Fibroblast of mammary gland (primary cell): ENCODE data around the gene TGIF1.

Source experiments
- DNase-seq: peaks from one replicate; pipeline ENCODE4 v3.0.0-alpha.2; 2010; ENCODE audit warnings: low read depth
- H3K4me3 ChIP-seq: 2 replicates; pipeline ENCODE4 v1.5.1; 2011; ENCODE audit warnings: low read depth, mild to moderate bottlenecking, low read length, moderate library complexity; ENCODE audit not compliant: control insufficient read depth
- CTCF ChIP-seq: conservative IDR thresholded peaks from 2 replicates; pipeline ENCODE4 v1.5.1; 2011; ENCODE audit warnings: low read depth, low read length, inconsistent platforms; ENCODE audit not compliant: control insufficient read depth, insufficient read depth

The TGIF1 gene

GRCh38 chr18:3420919-3421279, 29.1 kb upstream of the TGIF1 start:
- DNase-seq = no peak
- no peak for TF ChIP-seq CTCF
- H3K4me3 ChIP-seq = no peak overlapping the region

- no peak for TF ChIP-seq CTCF
- no peak overlapping the region for H3K4me3 ChIP-seq
- no peak for DNase-seq
Observed at GRCh38 chr18:3422905-3423304, 27.1 kb upstream of the TGIF1 start.

DNA sequence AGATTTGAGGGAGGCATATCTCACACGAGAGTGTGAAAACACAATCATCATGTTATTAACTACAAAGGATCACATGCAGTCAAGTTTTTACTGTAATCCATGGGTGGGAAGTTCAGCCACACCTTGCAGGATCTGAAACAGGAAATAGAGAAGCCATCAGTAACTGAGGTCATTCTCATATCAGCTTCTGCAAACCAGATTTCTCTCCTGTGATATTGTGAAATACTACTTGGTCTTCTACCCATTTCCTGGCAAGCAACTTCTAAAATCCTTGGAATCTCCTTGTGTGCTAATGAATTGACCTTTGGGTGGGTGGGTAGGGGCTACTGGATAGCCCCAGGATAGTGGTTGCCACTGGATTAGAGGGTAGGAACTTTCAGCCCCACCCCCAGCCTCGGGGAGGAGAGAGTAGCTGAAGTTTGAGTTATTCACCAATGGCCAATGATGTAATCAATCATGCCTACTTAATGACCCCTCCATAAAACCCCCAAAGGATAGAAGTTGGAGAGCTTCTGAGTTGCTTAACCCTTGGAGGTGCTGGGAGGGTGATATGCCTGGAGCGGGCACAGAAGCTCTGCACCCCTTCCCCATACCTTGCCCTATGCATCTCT, 25.6 kb upstream of the TGIF1 start:
- no peak for TF ChIP-seq CTCF
- H3K4me3 ChIP-seq = no peak overlapping the region
- no peak for DNase-seq

DNA sequence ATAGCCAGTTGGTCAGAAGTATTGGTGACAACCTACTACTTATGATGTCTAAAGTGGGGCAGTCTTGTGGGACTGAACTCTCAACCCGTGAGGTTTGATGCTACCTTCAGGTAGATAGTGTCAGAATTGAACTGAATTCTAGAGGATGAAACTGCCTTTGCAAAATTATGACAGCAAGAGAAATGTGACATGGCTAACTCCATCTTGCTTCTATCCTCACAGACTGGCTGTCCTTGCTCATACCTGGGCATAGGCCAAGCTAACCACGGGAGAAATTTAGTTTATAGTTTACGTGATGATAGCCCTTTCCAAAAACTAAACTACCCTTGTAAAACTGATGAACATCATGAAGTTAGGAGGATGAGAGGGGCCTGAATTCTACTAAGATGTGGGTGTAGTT, 24.9 kb upstream of the TGIF1 start:
- DNase-seq = no peak
- no peak overlapping the region for H3K4me3 ChIP-seq
- no peak for TF ChIP-seq CTCF

DNA sequence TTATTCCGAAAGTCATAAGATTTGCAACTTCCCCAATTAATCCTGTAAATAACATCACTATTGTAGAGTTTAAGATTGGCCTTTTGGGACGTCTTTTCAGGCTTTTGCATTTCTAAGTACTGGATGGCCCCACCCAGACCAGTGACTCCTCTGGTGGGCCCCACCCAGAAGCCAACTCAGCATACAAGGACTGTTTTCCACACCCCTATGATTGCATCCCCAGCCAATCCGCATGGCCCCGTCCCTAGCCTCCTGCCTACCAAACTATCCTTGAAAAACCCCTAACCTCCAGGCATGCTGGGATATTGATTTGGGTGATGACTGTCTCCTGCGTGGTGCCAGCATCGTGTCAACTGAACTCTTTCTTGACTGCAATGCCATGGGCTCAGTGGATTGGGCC, 24.5 kb upstream of the TGIF1 start:
- no peak for TF ChIP-seq CTCF
- no peak overlapping the region for H3K4me3 ChIP-seq
- no peak for DNase-seq

DNA sequence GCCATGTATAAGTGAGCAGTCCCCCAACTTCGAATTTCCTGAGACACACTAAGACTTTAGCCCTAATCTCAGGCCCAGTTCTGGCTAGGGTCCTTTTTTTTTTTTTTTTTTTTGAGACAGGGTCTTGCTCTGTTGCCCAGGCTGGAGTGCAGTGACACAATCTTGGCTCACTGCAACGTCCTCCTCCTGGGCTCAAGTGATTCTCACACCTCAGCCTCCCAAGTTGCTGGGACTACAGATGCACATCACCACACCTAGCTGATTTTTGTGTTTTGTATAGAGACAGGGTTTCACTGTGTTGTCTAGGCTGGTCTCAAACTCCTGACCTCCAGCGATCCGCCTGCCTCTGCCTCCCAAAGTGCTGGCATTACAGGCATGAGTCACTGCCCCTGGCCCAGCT, 23.9 kb upstream of the TGIF1 start:
- no peak for TF ChIP-seq CTCF
- no peak overlapping the region for H3K4me3 ChIP-seq
- DNase-seq = no peak

DNA sequence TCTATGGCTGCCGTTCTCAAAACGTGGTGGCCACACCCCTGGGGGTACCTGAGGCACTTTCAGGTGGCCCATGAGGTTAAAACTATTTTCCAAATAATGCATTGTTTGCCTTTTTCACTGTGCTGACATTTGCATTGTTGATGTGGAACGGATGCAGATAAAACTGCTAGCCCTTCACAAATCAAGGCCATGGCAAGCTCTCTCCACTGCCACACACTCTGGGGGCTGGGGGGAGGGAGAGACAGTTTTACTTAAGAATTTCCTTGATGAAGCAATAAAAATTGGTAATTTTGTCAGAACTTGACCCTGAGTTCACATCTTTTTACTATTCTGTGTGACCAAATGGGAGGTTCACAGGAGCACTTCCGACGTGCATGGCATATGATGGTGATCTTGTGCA, 22.0 kb upstream of the TGIF1 start:
- DNase-seq = no peak
- H3K4me3 ChIP-seq = no peak overlapping the region
- no peak for TF ChIP-seq CTCF
